H9 (cell line): ENCODE data around the gene ZNF556. TPM values are rescaled to one million over a fixed set of nuclear protein-coding genes. Genes with fewer than 3 reads are reported as not detected.
A peak's percentile ranks its signal among the peaks of the same experiment; 100 is the strongest.

Source experiments
- DNase-seq: peaks from one replicate; pipeline ENCODE4 v3.0.0-alpha.2; 2017
- H2AFZ ChIP-seq: one replicate; pipeline ENCODE4 v1.6.1; 2013; ENCODE audit warnings: mild to moderate bottlenecking, low read length, control low read depth, moderate library complexity
- H2AK5ac ChIP-seq: 2 replicates; pipeline ENCODE4 v1.6.1; 2013; ENCODE audit warnings: low read length, control low read depth, mixed read lengths; ENCODE audit not compliant: insufficient read length
- H2BK120ac ChIP-seq: one replicate; pipeline ENCODE4 v1.6.1; 2013; ENCODE audit warnings: low read depth, mild to moderate bottlenecking, low read length, control low read depth, inconsistent platforms; ENCODE audit not compliant: poor library complexity, severe bottlenecking
- H2BK12ac ChIP-seq: 2 replicates; pipeline ENCODE4 v1.6.1; 2013; ENCODE audit warnings: low read length, control low read depth, mixed read lengths, low read depth; ENCODE audit not compliant: insufficient read length
- H2BK15ac ChIP-seq: 2 replicates; pipeline ENCODE4 v1.6.1; 2013; ENCODE audit warnings: low read depth, low read length, control low read depth
- H2BK20ac ChIP-seq: one replicate; pipeline ENCODE4 v1.6.1; 2013; ENCODE audit warnings: low read depth, mild to moderate bottlenecking, low read length, control low read depth, inconsistent platforms; ENCODE audit not compliant: poor library complexity, severe bottlenecking
- H2BK5ac ChIP-seq: 2 replicates; pipeline ENCODE4 v1.6.1; 2013; ENCODE audit warnings: low read length, control low read depth, mixed read lengths; ENCODE audit not compliant: insufficient read length
- H3K14ac ChIP-seq: 2 replicates; pipeline ENCODE4 v1.6.1; 2013; ENCODE audit warnings: low read length, control low read depth; ENCODE audit not compliant: insufficient read depth
- H3K18ac ChIP-seq: 2 replicates; pipeline ENCODE4 v1.6.1; 2013; ENCODE audit warnings: low read depth, mild to moderate bottlenecking, mixed read lengths, low read length, control low read depth; ENCODE audit not compliant: insufficient read length
- H3K23ac ChIP-seq: 2 replicates; pipeline ENCODE4 v1.6.1; 2013; ENCODE audit warnings: low read length, control low read depth, mixed read lengths, low read depth; ENCODE audit not compliant: insufficient read length
- H3K23me2 ChIP-seq: 2 replicates; pipeline ENCODE4 v1.6.1; 2013; ENCODE audit warnings: low read depth, mild to moderate bottlenecking, mixed read lengths, low read length, control low read depth; ENCODE audit not compliant: insufficient read length, poor library complexity, severe bottlenecking
- H3K27ac ChIP-seq: 2 replicates; pipeline ENCODE4 v1.5.1; 2013; ENCODE audit warnings: low read length, control low read depth, mixed read lengths, low read depth; ENCODE audit not compliant: insufficient read length
- H3K27me3 ChIP-seq: 2 replicates; pipeline ENCODE4 v1.6.1; 2013; ENCODE audit warnings: low read length, control low read depth, inconsistent platforms; ENCODE audit not compliant: insufficient read depth
- H3K4ac ChIP-seq: 2 replicates; pipeline ENCODE4 v1.6.1; 2013; ENCODE audit warnings: low read depth, mild to moderate bottlenecking, control low read depth, inconsistent platforms, low read length, moderate library complexity
- H3K4me1 ChIP-seq: 2 replicates; pipeline ENCODE4 v1.6.1; 2013; ENCODE audit warnings: low read length, control low read depth, inconsistent platforms; ENCODE audit not compliant: insufficient read depth
- H3K4me2 ChIP-seq: 2 replicates; pipeline ENCODE4 v1.6.1; 2013; ENCODE audit warnings: low read length, control low read depth, mixed read lengths; ENCODE audit not compliant: insufficient read length, insufficient read depth
- H3K56ac ChIP-seq: 2 replicates; pipeline ENCODE4 v1.6.1; 2013; ENCODE audit warnings: low read depth, mild to moderate bottlenecking, mixed read lengths, low read length, control low read depth; ENCODE audit not compliant: insufficient read length
- H3K79me1 ChIP-seq: 2 replicates; pipeline ENCODE4 v1.6.1; 2013; ENCODE audit warnings: low read depth, mild to moderate bottlenecking, moderate library complexity, low read length, control low read depth, inconsistent platforms; ENCODE audit not compliant: insufficient read depth, poor library complexity, severe bottlenecking
- H3K79me2 ChIP-seq: 2 replicates; pipeline ENCODE4 v1.6.1; 2013; ENCODE audit warnings: low read length, control low read depth, inconsistent platforms; ENCODE audit not compliant: insufficient read depth
- H3K9ac ChIP-seq: 2 replicates; pipeline ENCODE4 v1.6.1; 2013; ENCODE audit warnings: low read length, control low read depth, mixed read lengths; ENCODE audit not compliant: insufficient read length; ENCODE audit errors: extremely low read depth
- H3K9me3 ChIP-seq: one replicate; pipeline ENCODE4 v1.6.1; 2013; ENCODE audit warnings: low read depth, low read length, inconsistent platforms; ENCODE audit not compliant: control insufficient read depth
- H3T11ph ChIP-seq: one replicate; pipeline ENCODE4 v1.6.1; 2013; ENCODE audit warnings: mild to moderate bottlenecking, low read length, control low read depth, inconsistent platforms
- H4K20me1 ChIP-seq: one replicate; pipeline ENCODE4 v1.6.1; 2013; ENCODE audit not compliant: control insufficient read depth, insufficient read length, insufficient read depth
- H4K5ac ChIP-seq: 2 replicates; pipeline ENCODE4 v1.6.1; 2013; ENCODE audit warnings: low read depth, mild to moderate bottlenecking, mixed read lengths, low read length, control low read depth; ENCODE audit not compliant: insufficient read length
- H4K8ac ChIP-seq: replicated peaks from 2 replicates; pipeline ENCODE4 v1.6.1; 2013; ENCODE audit warnings: low read length, control low read depth, mixed read lengths, low read depth; ENCODE audit not compliant: insufficient read length
- H4K91ac ChIP-seq: 2 replicates; pipeline ENCODE4 v1.6.1; 2013; ENCODE audit warnings: low read depth, mild to moderate bottlenecking, moderate library complexity, mixed read lengths, low read length, control low read depth; ENCODE audit not compliant: insufficient read length
- H3K27ac Mint-ChIP-seq, 3 experiments: 2 replicates in 2 of 3; 3 replicates in 1 of 3; pipeline ENCODE4 v1.8.0; 2020 to 2021; ENCODE audit warnings: mixed read lengths in 3 of 3, mild to moderate bottlenecking in 1 of 3, moderate library complexity in 1 of 3
- H3K27me3 Mint-ChIP-seq: 2 replicates; pipeline ENCODE4 v1.8.0; 2021; ENCODE audit warnings: low read depth, mild to moderate bottlenecking, moderate library complexity, mixed read lengths
- H3K36me3 Mint-ChIP-seq, 3 experiments: 2 replicates in 2 of 3; 3 replicates in 1 of 3; pipeline ENCODE4 v1.8.0; 2020 to 2021; ENCODE audit warnings: low read depth in 3 of 3, mixed read lengths in 3 of 3; ENCODE audit not compliant: insufficient read depth in 1 of 3
- H3K4me1 Mint-ChIP-seq, 2 experiments: 2 replicates each; pipeline ENCODE4 v1.8.0; 2020; ENCODE audit warnings: mixed read lengths in 2 of 2
- H3K4me3 Mint-ChIP-seq, 2 experiments: 2 replicates in 1 of 2; 3 replicates in 1 of 2; pipeline ENCODE4 v1.8.0; 2020 to 2021; ENCODE audit warnings: mild to moderate bottlenecking in 2 of 2, mixed read lengths in 2 of 2, moderate library complexity in 1 of 2
- H3K9me3 Mint-ChIP-seq, 2 experiments: 2 replicates in 1 of 2; 3 replicates in 1 of 2; pipeline ENCODE4 v1.8.0; 2020; ENCODE audit warnings: mild to moderate bottlenecking in 2 of 2, mixed read lengths in 2 of 2, moderate library complexity in 1 of 2
- WGBS: extraction: QIAGEN DNeasy Blood & Tissue Kit; methylation state at CpG from one replicate; pipeline ENCODE4 v1.1.7; 2013; ENCODE audit warnings: missing lambda C conversion rate, low lambda C conversion rate, mixed read lengths; ENCODE audit not compliant: insufficient read length; ENCODE audit errors: extremely low coverage; 5-methylcytosine and 5-hydroxymethylcytosine counted together
- total RNA-seq: library from RNA; stranded (reverse); gene quantifications from 2 replicates; pipeline ENCODE4 v1.2.1, GENCODE V29; 2021
- TF ChIP-seq, protein P1 (sequence below): fragments of 200-600 bp; sonication (generic); conservative IDR thresholded peaks from 3 replicates; pipeline ENCODE4 v1.8.0; 2021; ENCODE audit warnings: antibody characterized with exemption, mild to moderate bottlenecking

ZNF556 gene
- total RNA-seq, 1 experiment from 2014 or later, result not detected

GRCh38 chr19:2922987-2923386 lies 55.9 kb downstream of the ZNF556 start:
- no peak overlapping the region for H3K56ac ChIP-seq
- peaks cover 11 to 14% of the 10 kb centered on the region in 2 experiments for H3K4me1 Mint-ChIP-seq
- H3K27me3 Mint-ChIP-seq, result no peaks in the 10 kb centered on the region; the same call in 1 of the 2 replicates
- no peak overlapping the region for H3K18ac ChIP-seq
- no peak overlapping the region for H3K4me3 Mint-ChIP-seq
- H3K14ac ChIP-seq, result no peak overlapping the region
- no peaks in the 10 kb centered on the region for H3K4me1 ChIP-seq
- H3K9me3 Mint-ChIP-seq, result peaks cover 9 to 14% of the 10 kb centered on the region in 2 experiments; a peak in 4 of 5 replicates
- peak overlapping the region in 2 of 3 experiments; percentile 40 to 51; a peak in 2 of 7 replicates for H3K27ac Mint-ChIP-seq
- H4K91ac ChIP-seq, result no peak overlapping the region
- peaks cover 7% of the 10 kb centered on the region for H3K9me3 ChIP-seq
- no peak overlapping the region for H2BK15ac ChIP-seq
- H3K4me2 ChIP-seq, result no peak overlapping the region
- no peaks in the 10 kb centered on the region for H3K79me1 ChIP-seq
- no peaks in the 10 kb centered on the region for H3K27me3 ChIP-seq
- no peaks in the 10 kb centered on the region for H3K23me2 ChIP-seq
- peak; percentile 49 for DNase-seq
- no peak overlapping the region for H3K27ac ChIP-seq
- H2BK5ac ChIP-seq, result no peak overlapping the region
- H3K36me3 Mint-ChIP-seq, result peaks cover 19 to 25% (median 19%) of the 10 kb centered on the region in 3 experiments
- H3K23ac ChIP-seq, result no peak overlapping the region
- H4K8ac ChIP-seq, result no peak overlapping the region
- H3K9ac ChIP-seq, result no peak overlapping the region
- no peak overlapping the region for H3K4ac ChIP-seq
- H2BK120ac ChIP-seq, result no peak overlapping the region
- H2AK5ac ChIP-seq, result no peak overlapping the region
- H3K79me2 ChIP-seq, result no peaks in the 10 kb centered on the region
- WGBS, result no CpG with 5 or more reads among the region's 5 CpGs
- no peaks in the 10 kb centered on the region for H4K20me1 ChIP-seq
- no peak overlapping the region for H2AFZ ChIP-seq
- TF ChIP-seq, protein P1, sequence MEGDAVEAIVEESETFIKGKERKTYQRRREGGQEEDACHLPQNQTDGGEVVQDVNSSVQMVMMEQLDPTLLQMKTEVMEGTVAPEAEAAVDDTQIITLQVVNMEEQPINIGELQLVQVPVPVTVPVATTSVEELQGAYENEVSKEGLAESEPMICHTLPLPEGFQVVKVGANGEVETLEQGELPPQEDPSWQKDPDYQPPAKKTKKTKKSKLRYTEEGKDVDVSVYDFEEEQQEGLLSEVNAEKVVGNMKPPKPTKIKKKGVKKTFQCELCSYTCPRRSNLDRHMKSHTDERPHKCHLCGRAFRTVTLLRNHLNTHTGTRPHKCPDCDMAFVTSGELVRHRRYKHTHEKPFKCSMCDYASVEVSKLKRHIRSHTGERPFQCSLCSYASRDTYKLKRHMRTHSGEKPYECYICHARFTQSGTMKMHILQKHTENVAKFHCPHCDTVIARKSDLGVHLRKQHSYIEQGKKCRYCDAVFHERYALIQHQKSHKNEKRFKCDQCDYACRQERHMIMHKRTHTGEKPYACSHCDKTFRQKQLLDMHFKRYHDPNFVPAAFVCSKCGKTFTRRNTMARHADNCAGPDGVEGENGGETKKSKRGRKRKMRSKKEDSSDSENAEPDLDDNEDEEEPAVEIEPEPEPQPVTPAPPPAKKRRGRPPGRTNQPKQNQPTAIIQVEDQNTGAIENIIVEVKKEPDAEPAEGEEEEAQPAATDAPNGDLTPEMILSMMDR, result peak; percentile 37; the same call in 2 of the 3 replicates
- no peak overlapping the region for H3T11ph ChIP-seq
- no peak overlapping the region for H4K5ac ChIP-seq
- H2BK20ac ChIP-seq, result no peak overlapping the region
- no peak overlapping the region for H2BK12ac ChIP-seq
